GM19328 (cell line): ENCODE results near the gene PIPOX.

Experiments
- ATAC-seq: cut with Tn5 transposase; IDR thresholded peaks from one replicate; pipeline ENCODE4 v1.9.1; 2021; ENCODE audit warnings: mild to moderate bottlenecking, moderate library complexity; ENCODE audit not compliant: unreplicated experiment

Gene PIPOX, protein sequence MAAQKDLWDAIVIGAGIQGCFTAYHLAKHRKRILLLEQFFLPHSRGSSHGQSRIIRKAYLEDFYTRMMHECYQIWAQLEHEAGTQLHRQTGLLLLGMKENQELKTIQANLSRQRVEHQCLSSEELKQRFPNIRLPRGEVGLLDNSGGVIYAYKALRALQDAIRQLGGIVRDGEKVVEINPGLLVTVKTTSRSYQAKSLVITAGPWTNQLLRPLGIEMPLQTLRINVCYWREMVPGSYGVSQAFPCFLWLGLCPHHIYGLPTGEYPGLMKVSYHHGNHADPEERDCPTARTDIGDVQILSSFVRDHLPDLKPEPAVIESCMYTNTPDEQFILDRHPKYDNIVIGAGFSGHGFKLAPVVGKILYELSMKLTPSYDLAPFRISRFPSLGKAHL

DNA sequence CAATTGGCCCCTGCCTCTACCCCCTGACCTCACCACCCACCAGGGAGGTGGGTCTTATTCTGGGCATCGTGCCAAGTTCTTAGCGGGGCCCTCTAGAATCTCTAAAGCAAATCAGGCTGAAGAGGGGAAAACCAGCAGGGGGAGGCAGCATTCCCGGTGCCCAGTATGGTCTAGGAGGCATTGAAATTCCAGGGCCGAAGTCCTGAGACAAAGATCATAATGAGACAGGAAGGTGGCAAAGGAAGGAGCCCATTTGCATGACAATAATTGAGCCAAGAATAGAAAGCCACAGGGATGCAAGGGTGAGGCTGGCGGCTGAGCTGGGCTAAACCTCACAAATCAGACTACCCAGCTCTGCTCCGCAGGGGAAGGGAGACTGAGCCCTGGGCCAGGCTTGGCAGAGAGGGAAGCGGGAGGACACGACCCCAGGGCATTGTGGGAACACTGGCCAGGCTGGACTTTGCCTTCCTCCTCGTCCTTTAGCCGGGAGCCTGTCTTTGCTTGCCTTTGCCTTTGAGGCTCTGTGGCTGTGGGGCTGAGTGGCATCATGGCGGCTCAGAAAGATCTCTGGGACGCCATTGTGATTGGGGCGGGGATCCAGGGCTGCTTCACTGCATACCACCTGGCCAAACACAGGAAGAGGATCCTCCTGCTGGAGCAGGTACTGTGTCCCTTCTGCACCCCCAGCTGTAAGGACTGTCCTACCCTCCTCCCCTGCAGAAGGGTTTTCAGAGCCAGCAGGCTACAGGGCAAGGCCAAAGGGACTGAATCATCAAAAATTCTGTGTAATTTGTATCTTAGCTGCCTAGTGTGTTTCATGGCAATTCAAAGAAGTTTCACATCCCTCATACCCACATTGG is at the start of gene PIPOX:
TSS of gene PIPOX (plus strand) at position 463 of the 860 bp plus-strand sequence. CDS start at position 548, 85 bp downstream.
- ATAC-seq, result no peak

DNA sequence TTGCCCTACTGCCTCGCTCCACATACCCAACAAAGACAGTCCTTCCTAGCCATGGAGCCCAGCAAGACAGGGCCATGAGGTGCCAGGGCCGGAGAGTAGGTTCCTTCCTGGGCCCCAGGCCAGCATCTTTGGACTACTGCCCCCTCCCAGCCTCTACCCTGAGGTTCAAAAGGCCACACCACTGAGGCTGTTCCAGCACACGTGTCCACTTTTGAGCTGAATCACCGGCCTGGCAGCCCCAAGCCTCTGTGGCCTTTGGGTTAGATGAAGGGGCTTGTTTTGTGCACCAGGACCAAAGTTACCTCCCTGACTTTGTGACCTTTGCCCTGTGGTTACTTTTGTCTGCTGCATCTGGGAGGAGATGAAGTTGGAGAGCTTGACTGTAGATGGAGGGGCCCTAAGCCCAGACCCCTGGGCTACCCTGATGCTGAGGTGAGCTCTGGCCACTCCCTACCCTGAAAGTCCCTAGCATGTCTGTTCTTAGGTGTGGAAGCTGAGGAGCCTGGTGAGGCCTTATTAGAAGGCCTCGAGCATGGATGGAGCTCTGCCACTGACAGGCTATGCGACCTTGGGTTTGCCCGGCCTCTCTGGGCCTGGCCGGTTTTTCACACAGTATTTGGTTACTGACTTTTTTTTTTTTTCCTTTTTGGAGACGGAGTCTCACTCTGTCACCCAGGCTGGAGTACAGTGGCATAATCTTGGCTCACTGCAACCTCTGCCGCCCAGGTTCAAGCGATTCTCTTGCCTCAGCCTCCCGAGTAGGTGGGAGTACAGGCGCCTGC is 49.1 kb upstream of the PIPOX start:
- ATAC-seq, result no peak

DNA sequence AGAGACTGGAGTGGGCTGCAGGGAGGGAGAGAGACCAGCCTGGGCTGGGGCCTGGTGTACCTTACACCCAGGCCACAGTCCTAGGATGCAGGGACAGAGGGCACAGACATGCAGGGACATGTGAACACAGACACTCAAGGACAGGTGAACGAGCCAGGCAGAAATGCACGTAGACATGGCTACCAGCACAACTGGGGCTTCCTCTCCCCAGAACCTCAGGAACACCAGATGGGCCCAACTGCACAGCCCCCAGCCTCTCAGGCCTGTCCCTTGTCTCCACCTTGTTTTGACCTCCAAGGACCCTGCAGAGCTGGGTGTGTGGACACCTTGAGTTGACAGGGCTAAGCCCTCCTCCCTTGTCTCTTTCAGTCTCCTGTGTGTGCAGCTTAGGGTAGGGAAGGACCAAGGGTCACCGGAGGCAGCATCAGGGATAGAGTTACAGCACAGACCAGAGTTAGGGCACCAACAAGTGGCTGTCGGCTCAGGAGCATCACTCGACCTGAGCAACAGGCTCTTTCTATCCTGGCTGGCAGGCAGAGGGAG is 46.3 kb upstream of the PIPOX start:
- no peak for ATAC-seq

DNA sequence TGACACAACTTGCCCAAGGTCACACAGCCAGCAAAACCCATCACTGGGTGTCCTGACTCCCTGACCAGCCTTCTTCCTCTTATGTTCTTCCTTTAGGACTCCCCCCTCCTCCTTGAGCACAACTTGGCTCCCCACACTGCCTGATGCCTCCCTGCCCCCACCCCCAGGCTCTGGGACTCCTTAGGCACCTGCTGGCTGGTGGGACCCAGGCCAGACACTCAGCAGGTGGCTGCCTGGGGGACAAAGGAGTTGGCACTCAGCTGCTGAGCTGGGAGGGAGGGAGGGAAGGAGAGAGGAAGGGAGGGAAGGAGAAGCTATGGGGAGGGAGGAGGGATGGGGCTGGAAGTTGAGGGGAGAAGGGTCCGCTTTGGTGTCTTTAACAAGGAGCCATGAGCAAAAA is 45.1 kb upstream of the PIPOX start:
- ATAC-seq, result no peak

DNA sequence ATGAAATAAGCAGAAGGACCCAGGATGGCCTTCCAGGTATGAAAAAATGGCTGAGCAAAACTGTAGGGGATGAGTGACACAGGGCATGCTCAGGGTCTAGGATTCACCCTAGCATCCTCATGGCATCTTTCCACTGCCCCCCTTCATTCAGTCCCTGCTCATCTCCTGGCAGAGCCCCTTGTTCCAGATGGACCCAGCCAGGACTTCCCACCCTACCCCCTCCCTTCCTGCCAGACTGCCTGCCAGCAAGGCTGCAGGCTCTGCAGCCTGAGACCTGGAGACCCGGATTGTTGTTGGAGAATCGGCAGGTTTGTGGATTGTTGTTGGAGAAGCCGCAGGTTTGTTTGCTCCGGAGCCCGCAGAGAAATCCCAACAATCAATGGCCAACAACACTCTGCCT is 43.7 kb upstream of the PIPOX start:
- no peak for ATAC-seq

DNA sequence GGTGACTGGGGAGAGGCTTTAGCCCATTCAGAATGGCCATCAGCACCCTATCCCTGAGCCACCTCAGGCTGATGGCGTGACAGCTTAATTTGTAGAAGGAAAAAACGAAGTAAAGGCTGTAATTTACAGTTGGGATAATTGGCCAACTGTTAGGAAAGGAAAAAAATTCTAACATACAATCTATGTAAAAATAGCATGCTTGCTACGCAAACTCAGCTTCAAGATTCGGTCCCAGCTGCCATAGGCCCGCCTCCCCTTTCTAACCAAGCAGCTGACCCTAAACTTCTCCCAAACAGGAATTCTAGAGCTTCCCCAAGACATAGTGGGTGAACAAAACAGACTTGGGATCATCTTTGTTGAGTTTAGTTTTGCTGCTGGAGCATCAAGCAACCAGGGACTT is 42.0 kb upstream of the PIPOX start:
- no peak for ATAC-seq

DNA sequence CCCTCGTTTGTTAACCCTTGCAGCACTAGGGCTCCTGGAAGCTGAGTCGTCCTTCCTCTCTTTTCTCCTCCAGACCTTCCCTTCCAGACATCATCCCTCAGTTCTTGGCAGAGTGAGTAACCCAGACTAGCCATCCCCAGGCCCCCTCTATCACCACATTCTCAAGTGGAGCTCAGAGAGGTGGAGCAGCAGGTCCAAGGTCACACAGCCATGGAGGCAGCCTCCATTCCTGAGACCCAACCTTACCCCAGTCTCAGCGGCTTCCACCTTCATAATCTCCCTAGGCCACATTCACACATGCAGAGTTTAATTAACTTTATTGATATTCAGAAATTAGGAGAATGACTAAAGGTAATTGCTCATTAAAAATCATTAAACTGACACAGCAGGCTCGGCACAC is 40.1 kb upstream of the PIPOX start:
- no peak for ATAC-seq

DNA sequence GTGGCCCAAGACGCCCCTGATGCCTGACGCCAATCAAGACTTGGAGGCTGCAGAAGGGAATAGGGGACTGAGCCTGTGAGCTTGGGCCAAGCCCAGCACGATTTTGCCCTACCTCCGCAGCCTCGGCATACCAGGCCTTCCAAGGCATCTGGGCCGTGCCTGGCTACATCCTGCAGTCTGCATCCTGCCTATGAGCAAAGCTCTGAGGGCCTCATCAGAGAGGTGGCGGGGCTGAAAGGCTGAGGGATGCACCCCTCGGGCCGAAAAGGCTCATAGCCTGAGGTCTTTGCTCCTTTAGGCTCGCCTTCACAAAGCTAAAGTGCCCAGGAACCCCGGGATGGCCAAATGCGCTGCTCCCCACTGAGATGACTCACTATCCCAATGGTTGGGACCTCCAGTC is 39.7 kb upstream of the PIPOX start:
- no peak for ATAC-seq

DNA sequence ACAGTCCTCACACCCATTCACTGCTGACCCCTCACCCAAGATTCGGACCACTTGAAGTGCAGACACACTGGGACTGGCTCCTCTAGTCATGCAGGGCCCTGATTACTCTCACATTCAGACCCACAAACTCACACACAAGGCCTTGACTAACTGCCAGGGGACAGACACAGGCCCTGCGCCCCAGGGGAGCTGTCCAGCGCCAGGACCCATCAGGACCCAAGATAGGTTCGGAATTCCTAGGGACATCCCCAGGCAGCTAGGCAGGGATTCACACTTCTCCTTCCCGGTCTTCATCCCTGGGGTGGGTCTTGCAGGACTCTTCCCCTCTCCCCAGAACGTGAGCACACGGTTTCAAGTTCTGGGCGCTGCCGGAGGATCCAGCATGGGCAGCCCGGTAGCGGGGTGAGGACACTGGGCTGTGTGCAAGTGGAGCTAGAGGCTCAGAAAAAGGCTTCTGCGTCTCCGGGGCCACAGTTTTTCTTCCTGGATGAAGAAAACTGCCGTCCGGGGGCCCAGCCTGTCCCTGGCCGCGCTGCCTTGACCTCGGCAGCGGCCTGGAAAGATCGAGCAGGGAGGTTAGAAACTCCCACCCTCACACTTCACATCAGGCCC is 38.8 kb upstream of the PIPOX start:
- no peak for ATAC-seq

DNA sequence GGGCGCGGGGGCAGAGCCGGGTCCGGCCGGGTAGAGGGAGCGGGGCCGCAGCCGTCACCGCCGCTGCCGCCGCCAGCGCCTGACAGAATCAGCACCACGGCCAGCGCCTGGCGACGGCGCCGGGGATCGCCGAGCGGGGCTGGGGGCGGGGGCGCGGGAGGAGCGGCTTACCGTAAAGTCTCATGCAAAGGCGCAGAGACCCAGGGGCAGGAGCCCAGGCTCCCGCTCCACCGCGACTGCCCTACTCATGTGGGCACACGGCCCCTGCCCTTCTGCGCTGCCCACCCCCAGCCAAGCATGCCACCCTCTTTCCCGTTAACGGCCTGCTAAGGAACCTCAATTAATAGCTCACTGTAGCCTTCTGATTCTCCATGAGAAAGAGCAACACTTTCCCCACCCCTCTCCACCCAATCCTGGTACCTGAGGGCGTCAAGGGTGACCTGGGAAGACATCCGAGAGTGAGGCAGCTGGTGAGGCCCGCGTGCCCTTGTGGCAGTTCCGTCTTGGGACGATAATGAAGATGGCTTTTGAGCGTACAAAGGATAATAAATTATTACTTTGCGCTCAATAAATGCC is 36.9 kb upstream of the PIPOX start, which contains the start of gene SEZ6:
TSS of gene SEZ6 (minus strand) at position 98 of the 576 bp plus-strand sequence. CDS start 164 bp downstream, outside the sequence.
- no peak for ATAC-seq

DNA sequence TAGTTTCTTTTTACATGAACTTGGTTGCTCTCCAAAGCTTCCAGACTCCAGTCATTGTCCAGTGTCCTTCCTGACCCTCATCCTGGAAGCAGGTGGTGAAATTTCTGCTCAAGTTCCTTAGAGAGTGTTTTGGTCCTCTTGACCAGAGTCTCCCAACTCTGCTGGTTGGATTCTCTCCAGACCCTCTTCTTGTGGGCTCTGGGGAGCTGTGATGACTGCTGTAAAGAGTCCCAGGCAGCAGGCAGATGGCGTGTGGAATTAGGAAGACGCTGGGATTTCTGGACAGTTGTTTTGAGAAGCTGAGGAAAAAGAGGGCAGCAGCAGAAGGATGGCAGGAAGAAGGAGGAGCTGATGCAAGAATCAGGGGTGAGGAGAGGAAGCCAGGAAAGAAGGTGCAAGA is 35.5 kb upstream of the PIPOX start:
- no peak for ATAC-seq

DNA sequence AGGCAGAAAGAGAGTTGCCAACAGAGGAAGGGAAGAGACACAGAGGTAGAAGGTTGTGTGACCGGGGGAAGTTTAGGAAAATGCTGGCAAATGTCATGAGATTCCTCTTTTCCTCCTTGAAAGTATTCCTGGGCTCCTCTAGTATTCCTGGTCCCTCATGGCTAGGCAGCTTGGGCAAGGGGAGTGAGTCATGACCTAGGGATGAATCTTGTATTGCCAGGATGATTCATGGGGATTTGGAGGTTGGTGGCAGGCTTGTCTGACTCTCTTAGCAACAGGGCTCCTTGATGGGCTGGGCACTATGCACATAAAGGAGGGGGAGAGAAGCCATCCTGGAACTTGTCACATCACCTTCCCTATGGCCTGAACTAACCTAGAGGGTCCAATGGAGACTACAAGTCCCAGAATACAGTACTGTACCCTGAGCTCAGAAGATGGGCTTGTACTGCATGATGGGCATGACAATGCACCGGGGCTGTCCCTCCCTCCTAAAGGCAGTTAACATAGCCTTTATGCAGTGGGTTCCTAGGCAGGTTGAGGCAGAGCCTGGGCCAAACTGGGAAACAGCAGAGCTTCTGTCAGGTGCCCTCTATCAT is 35.0 kb upstream of the PIPOX start:
- ATAC-seq, result no peak

DNA sequence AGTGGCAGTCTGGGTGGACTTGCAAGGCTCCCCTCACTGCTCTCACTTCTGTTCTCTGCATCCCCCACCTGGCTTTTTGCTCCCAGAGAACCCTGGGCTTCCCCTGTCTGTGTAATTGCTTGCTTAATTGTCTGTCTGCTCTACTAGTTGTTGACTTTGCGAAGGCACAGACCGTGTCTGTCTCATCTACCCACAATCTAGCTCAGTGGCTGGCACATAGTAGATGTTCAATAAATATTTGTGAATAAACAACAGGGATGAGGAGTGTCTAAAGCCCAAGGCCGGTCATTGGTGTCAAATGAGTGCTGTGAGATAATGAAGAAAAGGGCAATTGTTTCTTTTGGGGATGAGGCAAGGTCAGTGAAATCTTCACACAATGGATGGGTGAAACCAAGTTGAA is 34.4 kb upstream of the PIPOX start:
- ATAC-seq, result no peak

DNA sequence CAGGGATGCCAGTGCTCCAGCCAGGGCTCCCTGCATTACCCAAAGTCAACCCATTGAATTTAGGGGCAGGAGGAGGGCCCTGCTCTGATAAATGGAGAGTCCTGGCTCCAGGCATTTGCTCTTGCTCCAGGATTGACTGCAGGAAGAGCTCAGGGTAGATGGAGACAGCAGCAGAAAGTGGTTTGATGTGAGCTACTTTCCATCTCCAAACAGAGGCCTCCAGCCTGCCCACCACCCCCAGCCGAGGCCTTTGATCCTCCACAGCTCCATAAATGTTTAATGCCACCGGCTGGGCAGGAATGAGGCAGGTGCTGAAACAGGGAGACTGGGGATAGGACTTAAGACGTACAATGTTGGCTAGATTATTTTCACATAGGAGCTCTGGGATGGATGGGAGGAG is 32.8 kb upstream of the PIPOX start:
- no peak for ATAC-seq

DNA sequence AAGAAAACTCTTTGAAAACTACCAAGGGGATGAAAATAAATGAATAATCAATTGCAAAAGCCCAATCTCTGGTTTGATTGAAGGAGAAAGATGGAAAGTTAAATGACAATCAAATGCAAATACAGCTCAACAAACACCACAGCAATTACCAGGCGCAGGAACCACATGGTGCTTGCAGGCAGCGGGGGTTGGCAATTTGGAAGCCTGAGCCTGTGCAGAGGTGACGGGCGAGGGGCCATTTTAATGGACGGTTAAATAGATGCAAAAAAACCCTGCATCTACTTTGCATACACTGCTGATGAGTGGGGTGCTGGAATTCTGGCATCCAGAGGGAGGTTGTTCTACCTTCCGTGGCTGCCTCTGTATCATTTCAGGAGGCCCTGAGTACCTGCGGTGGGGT is 32.4 kb upstream of the PIPOX start:
- no peak for ATAC-seq

DNA sequence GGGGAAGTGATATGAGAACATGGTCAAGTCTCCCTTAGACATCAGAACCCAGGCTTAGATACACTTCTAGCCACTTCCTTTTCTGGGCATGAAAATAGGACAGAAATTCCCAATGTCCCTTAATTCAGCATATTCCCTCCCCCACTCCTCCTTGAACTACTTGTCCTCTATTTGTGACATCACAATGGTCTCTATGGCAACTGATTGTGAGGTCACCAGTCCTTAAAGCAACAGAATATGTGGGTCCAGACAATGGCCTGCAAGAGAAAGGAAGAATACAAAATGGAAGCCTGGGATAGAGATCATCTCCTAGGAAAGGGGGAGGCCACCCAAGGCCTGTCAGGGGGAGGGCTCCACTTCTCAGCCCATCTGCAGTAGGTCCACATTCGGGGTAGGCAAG is 30.4 kb upstream of the PIPOX start:
- no peak for ATAC-seq

DNA sequence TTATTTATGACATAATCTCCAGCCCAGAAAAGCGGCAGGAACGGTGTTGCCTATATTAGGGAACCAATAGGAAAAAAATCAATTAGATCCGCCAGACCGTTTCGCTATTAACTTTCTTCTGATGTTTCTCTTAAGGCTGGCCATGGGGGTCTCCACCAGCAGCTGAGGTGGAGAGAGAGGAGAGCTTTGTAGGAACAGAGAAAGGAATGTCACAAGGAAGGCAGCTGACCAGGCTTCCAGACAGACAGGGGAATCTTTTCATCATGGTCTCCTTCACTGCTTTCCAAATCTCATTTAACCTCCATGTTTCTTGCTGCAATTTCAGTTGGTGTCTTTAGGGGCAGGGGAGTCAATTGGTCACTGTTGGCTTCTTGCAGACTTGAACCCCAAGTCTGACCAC is 28.2 kb upstream of the PIPOX start:
- ATAC-seq, result no peak

DNA sequence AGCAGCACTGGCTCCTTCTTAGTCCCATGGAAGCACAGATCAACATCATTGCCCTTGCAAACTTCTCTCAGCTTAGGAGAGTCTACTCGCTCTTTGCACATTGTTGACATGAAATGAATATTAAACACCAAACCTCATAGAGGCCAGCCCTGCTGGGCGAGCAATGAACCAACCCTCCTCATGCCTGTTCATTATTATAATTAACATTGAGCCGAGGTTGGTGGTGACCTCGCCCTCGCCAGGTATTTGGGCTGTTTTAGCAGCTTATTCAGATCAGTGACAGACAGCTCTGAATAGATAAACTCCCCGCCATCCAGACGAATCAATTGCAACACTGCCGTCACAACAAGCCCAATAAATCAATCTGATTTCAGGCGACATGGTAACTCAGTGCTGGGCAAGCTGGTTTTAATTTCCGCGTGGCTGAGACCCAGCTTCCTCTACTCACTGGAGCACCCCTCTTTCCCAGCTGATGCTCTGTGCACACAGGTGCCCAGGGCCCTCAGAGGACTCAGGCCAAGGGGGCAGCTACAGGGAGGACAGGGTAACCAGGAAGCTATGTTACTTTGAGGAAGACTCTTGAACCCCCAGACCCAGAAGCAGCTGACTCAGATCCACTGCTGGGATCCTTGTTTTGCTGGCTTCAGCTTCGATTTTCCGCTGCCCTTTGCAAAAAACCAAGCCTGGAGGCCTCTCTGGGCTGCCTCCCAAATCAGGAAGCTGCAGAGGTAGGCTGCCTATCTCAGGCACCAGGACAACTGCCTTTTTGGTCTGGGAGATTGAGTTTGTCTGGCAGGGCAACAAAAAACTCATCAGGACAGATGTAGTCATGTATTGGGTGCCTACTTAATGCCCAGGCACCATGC is 26.4 kb upstream of the PIPOX start:
- ATAC-seq, result no peak
